Esophagus muscularis mucosa (tissue), 4 donors: ENCODE results near the gene RAB30.

Experiments
- CTCF ChIP-seq, 3 experiments: fragments of 200-600 bp in 2 of 3; fragments of 450-650 bp in 1 of 3; sonication (generic) in 2 of 3; IDR thresholded peaks; one replicate each; pipeline ENCODE4 v1.5.1; 2017 to 2019; ENCODE audit warnings: antibody characterized with exemption in 3 of 3, mild to moderate bottlenecking in 2 of 3, moderate library complexity in 1 of 3
- EP300 ChIP-seq: sonication (generic); formaldehyde crosslinking; IDR thresholded peaks from one replicate; pipeline ENCODE4 v1.6.1; 2017; ENCODE audit warnings: antibody characterized with exemption
- POLR2A ChIP-seq: fragments of 450-650 bp; IDR thresholded peaks from one replicate; pipeline ENCODE4 v1.6.1; 2017; ENCODE audit warnings: antibody characterized with exemption, moderate library complexity, mild to moderate bottlenecking, low read depth
- POLR2AphosphoS5 ChIP-seq, 2 donors: sonication (generic); formaldehyde crosslinking; IDR thresholded peaks; one replicate each; pipeline ENCODE4 v1.6.1; 2017; ENCODE audit warnings: antibody characterized with exemption in 2 of 2

GRCh38 chr11:82995754-82996398, 75.8 kb downstream of the RAB30 start:
- TF ChIP-seq EP300 (no peak), CTCF (IDR thresholded peaks at IDR 0.05) (no peak), POLR2AphosphoS5 (IDR thresholded peaks at IDR 0.05) (no peak), POLR2A (no peak)
